Uterus (tissue), 4 donors: ENCODE data around the gene TMEM9B. TPM values are rescaled to one million over a fixed set of nuclear protein-coding genes. Genes with fewer than 3 reads are reported as not detected.

Experiments
- DNase-seq, 2 donors: peaks; one replicate each; pipeline ENCODE4 v3.0.0-alpha.2; 2019 to 2020
- H3K27ac ChIP-seq, 2 donors: fragments of 200-600 bp; sonication (generic); 1 replicate in 1 of 2; 2 replicates in 1 of 2; pipeline ENCODE4 v1.5.1; 2016 to 2018
- H3K27me3 ChIP-seq, 2 donors: fragments of 200-600 bp; sonication (generic); one replicate each; pipeline ENCODE4 v1.5.1; 2018 to 2019; ENCODE audit warnings: control low read depth in 1 of 2
- H3K36me3 ChIP-seq, 2 donors: fragments of 200-600 bp; sonication (generic); one replicate each; pipeline ENCODE4 v1.5.1; 2019; ENCODE audit warnings: control low read depth in 1 of 2
- H3K4me1 ChIP-seq, 2 donors: fragments of 200-600 bp; sonication (generic); one replicate each; pipeline ENCODE4 v1.5.1; 2018 to 2019; ENCODE audit warnings: control low read depth in 1 of 2
- H3K4me3 ChIP-seq, 2 donors: fragments of 200-600 bp; sonication (generic); 1 replicate in 1 of 2; 2 replicates in 1 of 2; pipeline ENCODE4 v1.5.1; 2018 to 2019; ENCODE audit warnings: mild to moderate bottlenecking in 1 of 2
- H3K9me3 ChIP-seq, 2 donors: fragments of 200-600 bp; sonication (generic); one replicate each; pipeline ENCODE4 v1.5.1; 2019; ENCODE audit warnings: control low read depth in 1 of 2
- POLR2A ChIP-seq, 2 donors: fragments of 450-650 bp; IDR thresholded peaks; one replicate each; pipeline ENCODE4 v1.6.1; 2016; ENCODE audit warnings: antibody characterized with exemption in 2 of 2, mild to moderate bottlenecking in 1 of 2, moderate library complexity in 1 of 2
- intact Hi-C: fragments of 100-400 bp; cut with DNase I; formaldehyde crosslinking; loops from one replicate; pipeline ENCODE4 v1.15.1; 2023; ENCODE audit warnings: low total_unique reads
- total RNA-seq, 4 donors: library from RNA; depleted of rRNA in 3 of 4; stranded (reverse); fragments of >200 nt in 3 of 4; gene quantifications; one replicate each; pipeline versions ENCODE4 v1.1.0 to v1.2.4, GENCODE V29; 2014 to 2023
- TF ChIP-seq, protein P1 (sequence below), 4 experiments: fragments of 200-600 bp in 2 of 4; fragments of 450-650 bp in 2 of 4; sonication (generic) in 2 of 4; IDR thresholded peaks; one replicate each; pipeline ENCODE4 v1.5.1; 2016 to 2019; ENCODE audit warnings: antibody characterized with exemption in 4 of 4, mild to moderate bottlenecking in 2 of 4, moderate library complexity in 1 of 4
- donor health status: DM: yes; HTN: yes; CAD: no.

TMEM9B gene
- total RNA-seq, 4 donors from 2014 or later, result 11.0 to 39.1 (median 28.1) TPM

DNA sequence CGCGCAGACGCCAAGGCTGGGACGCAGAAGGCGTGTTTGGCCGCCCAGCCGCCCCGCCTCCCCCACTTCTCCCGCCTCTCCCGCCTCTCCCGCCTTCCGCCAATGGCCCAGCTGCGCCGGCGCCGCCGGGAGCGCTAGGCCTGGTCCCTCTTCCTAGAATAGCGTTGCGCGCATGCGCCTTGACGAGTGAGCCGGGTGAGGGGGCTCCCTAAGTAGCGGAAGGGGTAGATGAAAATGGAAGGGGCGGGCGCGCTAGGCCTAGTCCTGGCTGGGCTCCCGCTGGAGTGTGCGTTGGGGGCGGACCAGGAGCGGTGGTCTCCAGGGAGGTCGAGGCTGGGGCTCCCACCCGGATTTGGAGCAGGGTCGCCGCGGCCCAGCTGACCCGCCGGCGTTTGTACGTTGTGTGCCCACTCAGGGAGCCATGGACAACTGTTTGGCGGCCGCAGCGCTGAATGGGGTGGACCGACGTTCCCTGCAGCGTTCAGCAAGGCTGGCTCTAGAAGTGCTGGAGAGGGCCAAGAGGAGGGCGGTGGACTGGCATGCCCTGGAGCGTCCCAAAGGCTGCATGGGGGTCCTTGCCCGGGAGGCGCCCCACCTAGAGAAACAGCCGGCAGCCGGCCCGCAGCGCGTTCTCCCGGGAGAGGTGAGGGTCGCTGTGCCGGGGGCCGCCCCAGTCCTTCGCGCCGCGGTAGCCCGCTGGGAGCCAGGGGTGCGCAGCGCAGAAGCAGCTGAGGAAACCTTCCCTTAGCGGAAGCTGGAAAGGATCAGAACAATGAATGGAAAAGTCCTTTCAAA lies 53.0 kb downstream of the TMEM9B start, which contains the start of gene AKIP1:
Gene AKIP1 (plus strand): TSS at position 161 of the 795 bp plus-strand sequence. CDS start 261 bp downstream, at position 422.
- Histone ChIP-seq H3K4me1 (peaks cover 0 to 8% of the 10 kb centered on the region in 2 donors), H3K36me3 (no peaks in the 10 kb centered on the region), H3K9me3 (no peaks in the 10 kb centered on the region), H3K27ac (peak within 1 kb of the TSS; percentile 94 to 97), H3K27me3 (no peaks in the 10 kb centered on the region), H3K4me3 (peak within 1 kb of the TSS; percentile 76 to 99)
- intact Hi-C loops, result no loop called here
- DNase-seq, result peak; percentile 96
- TF ChIP-seq, protein P1, sequence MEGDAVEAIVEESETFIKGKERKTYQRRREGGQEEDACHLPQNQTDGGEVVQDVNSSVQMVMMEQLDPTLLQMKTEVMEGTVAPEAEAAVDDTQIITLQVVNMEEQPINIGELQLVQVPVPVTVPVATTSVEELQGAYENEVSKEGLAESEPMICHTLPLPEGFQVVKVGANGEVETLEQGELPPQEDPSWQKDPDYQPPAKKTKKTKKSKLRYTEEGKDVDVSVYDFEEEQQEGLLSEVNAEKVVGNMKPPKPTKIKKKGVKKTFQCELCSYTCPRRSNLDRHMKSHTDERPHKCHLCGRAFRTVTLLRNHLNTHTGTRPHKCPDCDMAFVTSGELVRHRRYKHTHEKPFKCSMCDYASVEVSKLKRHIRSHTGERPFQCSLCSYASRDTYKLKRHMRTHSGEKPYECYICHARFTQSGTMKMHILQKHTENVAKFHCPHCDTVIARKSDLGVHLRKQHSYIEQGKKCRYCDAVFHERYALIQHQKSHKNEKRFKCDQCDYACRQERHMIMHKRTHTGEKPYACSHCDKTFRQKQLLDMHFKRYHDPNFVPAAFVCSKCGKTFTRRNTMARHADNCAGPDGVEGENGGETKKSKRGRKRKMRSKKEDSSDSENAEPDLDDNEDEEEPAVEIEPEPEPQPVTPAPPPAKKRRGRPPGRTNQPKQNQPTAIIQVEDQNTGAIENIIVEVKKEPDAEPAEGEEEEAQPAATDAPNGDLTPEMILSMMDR (IDR thresholded peaks at IDR 0.05), result peak in 1 of 4 experiments; percentile 11
- TF ChIP-seq POLR2A (IDR thresholded peaks at IDR 0.05), result peak; percentile 60 to 82

DNA sequence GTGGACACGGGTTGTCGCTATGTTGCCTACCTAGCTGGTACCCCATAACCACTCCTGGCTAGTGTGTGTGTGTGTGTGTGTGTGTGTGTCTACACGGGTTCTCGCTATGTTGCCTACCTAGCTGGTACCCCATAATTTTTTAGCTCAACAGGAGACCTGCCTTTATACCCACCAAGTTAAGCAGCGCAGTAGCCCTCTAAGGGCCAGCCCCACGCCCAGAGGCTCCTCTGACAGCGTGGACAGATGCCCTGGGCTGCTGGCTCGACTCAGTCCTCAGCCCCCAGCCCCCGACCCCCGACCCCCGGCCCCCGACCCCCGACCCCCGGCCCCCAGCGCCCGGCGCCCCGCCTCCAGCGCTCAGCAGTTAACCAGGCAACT lies 53.6 kb downstream of the TMEM9B start:
- intact Hi-C loops, result no loop called here
- no peaks in the 10 kb centered on the region for H3K36me3 ChIP-seq
- peak overlapping the region; percentile 76 to 99 for H3K4me3 ChIP-seq
- peaks cover 0 to 8% of the 10 kb centered on the region in 2 donors for H3K4me1 ChIP-seq
- DNase-seq, result no peak
- TF ChIP-seq, protein P1 (IDR thresholded peaks at IDR 0.05), result no peak
- no peak for TF ChIP-seq POLR2A (IDR thresholded peaks at IDR 0.05)
- H3K27ac ChIP-seq, result peak overlapping the region; percentile 94 to 97
- no peaks in the 10 kb centered on the region for H3K27me3 ChIP-seq
- H3K9me3 ChIP-seq, result no peaks in the 10 kb centered on the region

DNA sequence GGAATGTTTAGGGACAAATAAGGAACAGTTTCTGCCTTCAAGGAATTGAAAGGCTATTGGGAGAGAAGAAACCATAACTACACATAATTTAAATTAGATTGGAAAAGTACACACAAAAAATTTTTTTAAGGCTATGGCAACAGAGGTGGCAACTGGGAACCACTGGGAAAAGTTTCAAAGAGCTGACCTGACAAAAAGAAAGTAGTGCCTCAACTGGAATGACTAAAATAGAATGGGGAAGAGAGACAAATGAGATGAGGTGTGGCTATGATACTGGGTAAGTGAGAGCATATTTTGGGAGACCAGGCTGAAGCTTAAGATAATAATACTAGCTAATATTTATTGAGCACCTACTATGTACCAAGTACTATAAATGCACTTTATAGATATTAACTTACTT lies 56.1 kb downstream of the TMEM9B start:
- TF ChIP-seq, protein P1 (IDR thresholded peaks at IDR 0.05), result no peak
- no peak for TF ChIP-seq POLR2A (IDR thresholded peaks at IDR 0.05)
- Histone ChIP-seq H3K9me3 (no peaks in the 10 kb centered on the region), H3K27me3 (no peaks in the 10 kb centered on the region), H3K27ac (no peak overlapping the region), H3K4me1 (peaks cover 0 to 3% of the 10 kb centered on the region in 2 donors), H3K36me3 (no peaks in the 10 kb centered on the region), H3K4me3 (no peak overlapping the region)
- intact Hi-C loops, result no loop called here
- no peak for DNase-seq

DNA sequence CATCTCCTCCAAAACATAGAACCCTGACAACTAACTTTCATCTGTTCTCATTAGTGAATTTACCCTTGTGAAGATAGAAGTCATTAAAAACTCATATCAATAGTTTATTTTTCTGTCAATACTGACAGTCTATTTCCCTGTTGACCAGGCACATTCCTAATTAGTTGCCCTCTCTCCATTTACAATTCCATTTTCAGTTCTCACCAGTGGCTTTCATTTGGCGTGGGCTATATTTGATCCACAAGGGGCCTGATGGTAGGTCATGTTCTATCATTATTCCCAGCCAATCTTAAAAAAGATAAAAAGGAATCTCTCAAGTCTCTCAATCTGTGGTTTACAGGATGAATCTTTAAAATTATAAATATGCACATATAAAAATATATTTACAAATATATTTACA lies 57.1 kb downstream of the TMEM9B start:
- intact Hi-C loops, result no loop called here
- Histone ChIP-seq H3K4me3 (no peak overlapping the region), H3K4me1 (no peaks in the 10 kb centered on the region), H3K27ac (no peak overlapping the region), H3K9me3 (no peaks in the 10 kb centered on the region), H3K36me3 (no peaks in the 10 kb centered on the region), H3K27me3 (no peaks in the 10 kb centered on the region)
- TF ChIP-seq POLR2A (IDR thresholded peaks at IDR 0.05), result no peak
- TF ChIP-seq, protein P1 (IDR thresholded peaks at IDR 0.05), result no peak
- DNase-seq, result no peak

DNA sequence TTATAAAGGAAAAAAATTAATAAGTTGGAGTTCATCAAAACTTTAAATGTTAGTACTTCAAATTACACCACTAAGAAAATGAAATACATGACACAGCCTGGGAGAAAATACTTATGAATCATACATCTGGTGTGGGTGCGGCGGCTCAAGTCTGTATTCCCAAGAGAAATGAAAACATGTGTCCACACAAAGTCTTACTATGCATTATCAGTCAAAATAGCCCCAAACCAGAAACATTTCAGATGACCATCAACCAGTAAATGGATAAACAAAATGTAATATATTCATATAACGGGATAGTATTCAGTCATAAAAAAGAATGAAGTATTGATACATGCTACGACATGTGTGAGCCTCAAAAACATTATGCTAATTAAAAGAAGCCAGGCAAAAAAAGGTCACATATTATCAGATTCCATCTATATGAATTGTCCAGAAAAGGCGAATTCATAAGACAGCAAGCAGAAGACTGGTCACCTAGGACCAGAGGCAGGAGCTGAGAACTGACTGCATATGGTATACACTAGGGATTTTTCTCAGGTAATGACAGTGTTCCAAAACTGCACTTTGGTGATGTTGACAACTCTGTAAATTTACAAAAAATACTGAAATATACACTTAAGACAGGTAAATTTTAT lies 58.6 kb downstream of the TMEM9B start:
- intact Hi-C loops, result no loop called here
- no peak for DNase-seq
- H3K4me1 ChIP-seq, result no peaks in the 10 kb centered on the region
- no peaks in the 10 kb centered on the region for H3K36me3 ChIP-seq
- no peaks in the 10 kb centered on the region for H3K27me3 ChIP-seq
- H3K9me3 ChIP-seq, result no peaks in the 10 kb centered on the region
- H3K4me3 ChIP-seq, result no peak overlapping the region
- no peak overlapping the region for H3K27ac ChIP-seq
- TF ChIP-seq, protein P1 (IDR thresholded peaks at IDR 0.05), result no peak
- TF ChIP-seq POLR2A (IDR thresholded peaks at IDR 0.05), result no peak
